HG02884 (cell line): ENCODE results near the gene PHF24.
"Not testable (repeated sequence)": the region's sequence is repeated elsewhere in the genome, so short reads cannot be mapped to it uniquely, and the experiment has no call there.

Source experiments
- ATAC-seq: cut with Tn5 transposase; IDR thresholded peaks from one replicate; pipeline ENCODE4 v1.9.1; 2021; ENCODE audit warnings: mild to moderate bottlenecking, moderate library complexity; ENCODE audit not compliant: unreplicated experiment

The PHF24 gene

DNA sequence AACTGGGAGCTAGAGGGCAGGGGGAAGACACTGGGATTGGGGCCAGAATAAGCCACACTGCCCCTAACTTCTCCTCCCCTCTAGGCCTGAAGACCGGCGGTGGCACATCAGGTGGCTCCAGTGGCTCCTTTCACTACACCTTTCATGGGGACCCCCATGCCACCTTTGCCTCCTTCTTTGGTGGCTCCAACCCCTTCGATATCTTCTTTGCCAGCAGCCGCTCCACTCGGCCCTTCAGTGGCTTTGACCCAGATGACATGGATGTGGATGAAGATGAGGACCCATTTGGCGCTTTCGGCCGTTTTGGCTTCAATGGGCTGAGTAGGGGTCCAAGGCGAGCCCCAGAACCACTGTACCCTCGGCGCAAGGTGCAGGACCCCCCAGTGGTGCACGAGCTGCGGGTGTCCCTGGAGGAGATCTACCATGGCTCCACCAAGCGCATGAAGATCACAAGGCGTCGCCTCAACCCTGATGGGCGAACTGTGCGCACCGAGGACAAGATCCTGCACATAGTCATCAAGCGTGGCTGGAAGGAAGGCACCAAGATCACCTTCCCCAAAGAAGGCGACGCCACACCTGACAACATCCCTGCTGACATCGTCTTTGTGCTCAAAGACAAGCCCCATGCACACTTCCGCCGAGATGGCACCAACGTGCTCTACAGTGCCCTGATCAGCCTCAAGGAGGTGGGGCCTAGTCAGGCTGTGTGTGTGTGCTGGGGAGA, 38.3 kb downstream of the PHF24 start:
- ATAC-seq = no peak

DNA sequence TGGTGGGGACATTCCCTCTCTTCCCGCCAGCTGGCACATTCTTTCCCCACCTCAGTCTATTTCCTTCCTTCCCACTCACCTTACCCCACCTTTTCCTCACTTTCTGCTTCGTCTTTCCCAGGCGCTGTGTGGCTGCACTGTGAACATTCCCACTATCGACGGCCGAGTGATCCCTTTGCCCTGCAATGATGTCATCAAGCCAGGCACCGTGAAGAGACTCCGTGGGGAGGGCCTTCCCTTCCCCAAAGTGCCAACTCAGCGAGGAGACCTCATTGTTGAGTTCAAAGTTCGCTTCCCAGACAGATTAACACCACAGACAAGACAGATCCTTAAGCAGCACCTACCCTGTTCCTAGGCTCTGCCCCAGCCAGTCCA, 38.8 kb downstream of the PHF24 start:
- no peak for ATAC-seq

DNA sequence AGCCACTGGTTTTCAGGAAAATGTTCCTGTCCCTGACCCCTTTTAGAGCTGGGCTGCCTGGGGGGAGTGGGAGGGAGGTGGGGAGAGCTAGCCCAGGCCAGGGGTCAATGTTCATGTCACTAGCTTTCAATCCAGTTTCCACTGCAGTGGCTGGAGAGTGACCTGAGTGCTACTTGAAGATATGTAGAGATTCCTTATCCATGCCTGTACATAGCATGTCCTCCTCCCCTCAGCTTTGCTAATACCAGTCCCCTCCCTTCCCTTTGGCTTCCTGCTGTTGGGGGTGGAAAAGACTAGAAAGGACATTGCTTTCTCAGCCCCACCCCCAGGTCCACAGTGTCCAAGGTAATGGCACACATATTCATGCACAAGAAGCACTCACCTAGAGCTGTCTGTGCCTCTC, 39.3 kb downstream of the PHF24 start:
- no peak for ATAC-seq

DNA sequence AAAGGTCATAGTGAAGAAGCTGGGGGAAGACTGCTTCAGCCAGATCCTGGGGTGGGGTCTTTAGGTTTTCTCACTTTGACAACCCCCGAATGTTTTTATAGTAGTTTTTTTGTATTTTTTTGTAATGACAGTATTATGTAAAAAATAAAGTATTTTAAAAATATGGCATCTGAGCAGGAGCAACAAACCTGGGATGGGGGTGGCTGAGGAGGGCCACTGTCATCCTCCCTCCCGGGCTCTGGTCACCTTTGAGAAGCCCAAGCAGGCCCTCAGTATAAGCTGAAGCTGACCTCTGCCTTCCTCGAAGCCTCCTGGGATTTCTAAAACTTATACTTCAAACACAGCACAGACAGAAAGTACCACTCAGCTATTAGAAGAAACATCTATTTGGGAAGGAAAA, 40.2 kb downstream of the PHF24 start:
- no peak for ATAC-seq

DNA sequence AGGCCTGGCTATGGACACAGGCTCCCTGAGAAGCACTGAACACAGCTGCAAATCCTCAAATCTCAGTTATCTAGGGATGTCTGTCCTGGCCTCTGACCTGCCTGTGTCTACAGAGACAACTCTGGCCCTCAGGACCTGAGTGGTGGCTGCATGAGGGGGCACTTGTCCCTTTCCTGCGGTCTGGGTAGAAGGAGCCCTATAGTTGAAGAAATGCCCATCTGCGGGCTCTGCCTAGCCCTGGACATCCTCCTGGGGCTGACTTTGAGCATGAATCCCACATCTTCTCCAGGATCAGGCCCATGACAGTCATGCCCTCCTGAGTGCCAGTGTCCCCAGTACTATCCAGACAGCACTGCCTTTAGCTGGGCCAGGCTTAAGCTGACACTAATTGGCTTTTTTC, 41.5 kb downstream of the PHF24 start:
- ATAC-seq = no peak

DNA sequence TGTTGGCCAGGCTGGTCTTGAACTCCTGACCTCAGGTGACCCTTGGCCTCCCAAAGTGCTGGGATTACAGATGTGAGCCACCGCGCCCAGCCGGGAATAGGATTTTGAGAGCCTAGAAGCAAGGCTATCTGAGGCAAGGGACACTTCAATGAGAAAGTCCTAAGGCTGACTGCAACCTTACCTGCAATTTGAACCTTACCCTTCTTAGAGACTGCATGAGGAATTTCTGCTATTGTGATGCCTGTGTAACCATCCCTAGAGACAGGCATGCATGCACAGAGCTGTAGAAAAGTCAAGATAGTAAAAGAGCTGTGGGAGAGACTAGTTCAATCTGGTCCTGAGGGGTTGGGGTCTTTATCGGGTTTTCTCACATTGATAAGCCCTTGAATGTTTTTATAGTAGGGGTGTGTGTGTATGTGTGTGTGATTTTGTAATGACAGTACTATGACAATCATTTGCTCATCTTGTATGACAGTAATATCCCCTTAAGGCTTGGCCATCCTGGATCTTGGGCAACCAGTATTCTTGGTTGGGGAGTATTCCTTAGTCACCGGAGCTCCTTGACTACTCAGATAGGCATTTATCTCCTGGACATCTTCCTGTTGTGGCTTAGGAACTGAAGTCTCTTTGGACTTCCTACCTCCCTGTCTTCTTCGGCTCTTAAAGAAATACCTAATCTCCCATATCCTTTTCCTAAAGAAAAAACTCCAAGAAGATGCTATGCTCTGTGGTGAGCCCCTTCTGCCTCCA, 42.6 kb downstream of the PHF24 start:
- ATAC-seq = no peak

DNA sequence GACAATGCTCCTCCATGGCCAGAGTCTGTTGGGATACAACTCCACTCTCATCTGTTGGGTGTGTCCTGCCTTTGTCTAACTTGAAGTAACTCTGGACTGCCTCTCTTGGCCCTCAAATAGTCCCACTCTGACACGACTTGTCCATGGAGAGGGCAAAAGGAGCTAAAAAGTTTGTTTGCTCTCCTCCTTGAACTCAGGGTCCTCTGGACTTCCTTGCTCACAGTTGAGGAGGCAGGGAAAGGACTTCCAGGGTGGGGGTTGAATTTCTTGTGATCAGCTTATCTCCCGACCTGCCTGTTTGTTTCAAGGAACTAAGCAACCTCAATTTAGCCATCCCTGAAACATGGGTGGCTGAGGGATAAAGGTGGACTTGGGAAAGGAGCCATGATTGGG, 43.2 kb downstream of the PHF24 start:
- ATAC-seq = no peak

DNA sequence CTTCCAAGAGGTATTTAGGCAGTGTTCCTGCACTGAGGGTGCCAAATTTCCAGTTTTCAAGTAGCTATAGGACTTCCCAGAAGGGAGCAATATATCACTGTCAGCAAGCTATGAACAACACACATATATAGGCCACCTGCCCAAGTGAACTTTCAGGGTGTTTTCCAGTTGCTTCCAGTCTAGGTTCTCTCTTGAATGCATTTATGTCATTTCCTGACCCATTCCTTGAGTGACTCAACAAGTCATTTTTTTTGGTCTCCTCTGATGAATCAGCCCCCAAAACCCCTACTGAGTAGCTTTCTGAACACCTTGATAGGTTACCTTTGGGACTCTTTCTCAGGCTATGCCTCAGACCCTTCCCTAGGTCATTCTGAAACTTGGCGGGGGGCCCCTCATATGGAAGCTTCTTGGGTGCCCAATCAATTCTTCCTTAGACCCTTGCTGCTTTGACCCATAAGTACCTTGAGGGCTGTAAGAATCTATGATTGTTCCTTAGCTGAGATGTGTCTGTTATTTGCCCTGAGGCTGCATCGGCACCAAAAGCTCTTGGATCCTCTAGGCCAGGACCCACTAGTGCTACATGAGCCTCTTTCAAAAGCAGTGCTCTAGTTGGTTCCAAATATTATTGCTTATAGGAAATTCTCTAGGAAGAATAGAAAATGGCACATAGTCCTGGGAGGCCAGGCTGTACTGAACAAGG, 43.9 kb downstream of the PHF24 start:
- ATAC-seq = no peak

DNA sequence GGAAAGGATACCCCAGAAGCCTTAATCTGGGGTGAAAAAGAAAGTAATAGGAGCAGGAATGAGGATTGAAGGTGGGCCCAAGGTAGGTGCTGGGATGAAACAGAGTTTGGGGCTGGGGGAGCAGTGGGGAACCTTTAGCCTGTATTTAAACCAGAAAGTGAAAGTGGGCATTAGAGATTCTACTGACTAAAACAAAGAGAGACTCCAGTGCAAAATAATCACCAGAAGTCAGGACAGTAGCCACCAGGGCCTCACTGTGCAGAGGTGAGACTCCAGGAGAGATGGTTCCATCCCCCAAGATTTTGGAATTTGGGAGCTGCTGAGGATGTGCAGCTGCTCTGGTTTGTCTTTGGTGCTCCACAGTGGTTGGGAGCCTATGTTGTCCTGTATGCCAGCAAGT, 44.5 kb downstream of the PHF24 start:
- no peak for ATAC-seq

DNA sequence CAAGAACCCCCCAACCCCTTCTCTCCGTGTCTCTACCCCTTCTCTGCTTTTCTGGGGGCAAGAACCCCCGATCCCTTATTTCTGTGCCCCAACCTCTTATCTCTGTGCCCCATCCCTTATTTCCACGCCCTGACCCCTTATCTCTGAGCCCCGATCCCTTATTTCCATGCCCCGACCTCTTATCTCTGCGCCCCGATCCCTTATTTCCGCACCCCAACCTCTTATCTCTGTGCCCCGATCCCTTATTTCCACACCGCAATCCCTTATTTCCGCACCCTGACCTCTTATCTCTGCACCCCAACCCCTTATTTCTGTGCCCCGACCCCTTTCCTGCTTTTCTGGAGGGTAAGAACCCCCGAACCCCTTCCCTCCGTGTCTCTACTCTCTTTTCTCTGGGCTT, 46.2 kb downstream of the PHF24 start:
- not testable (repeated sequence) for ATAC-seq

DNA sequence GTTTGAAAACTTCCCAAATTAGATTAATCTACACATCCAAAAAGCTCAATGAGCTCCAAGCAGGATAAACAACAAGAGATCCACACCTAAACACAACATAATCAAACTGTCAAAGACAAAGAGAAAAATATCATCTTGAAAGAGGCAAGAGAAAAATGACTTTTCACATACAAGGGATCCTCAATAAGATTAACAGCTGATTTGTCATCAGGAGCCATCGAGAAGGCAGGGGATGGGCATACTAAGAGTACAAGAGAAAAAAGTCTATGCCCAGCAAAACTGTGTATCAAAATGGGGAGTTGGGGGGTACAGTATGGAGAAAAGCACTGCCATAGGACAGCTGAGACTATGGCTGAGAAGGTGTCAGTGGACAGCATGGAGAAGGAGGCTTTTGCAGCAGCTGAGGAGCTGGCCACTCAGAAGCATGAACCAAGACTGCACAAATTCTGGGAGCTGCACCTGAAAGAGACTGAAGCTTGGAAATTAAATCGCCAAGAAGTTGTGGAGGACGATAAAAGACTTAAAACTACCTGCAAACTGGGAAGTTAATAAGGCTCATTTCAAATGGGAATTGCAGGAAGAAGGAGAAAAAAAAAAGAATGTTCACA, 52.4 kb downstream of the PHF24 start:
- no peak for ATAC-seq

DNA sequence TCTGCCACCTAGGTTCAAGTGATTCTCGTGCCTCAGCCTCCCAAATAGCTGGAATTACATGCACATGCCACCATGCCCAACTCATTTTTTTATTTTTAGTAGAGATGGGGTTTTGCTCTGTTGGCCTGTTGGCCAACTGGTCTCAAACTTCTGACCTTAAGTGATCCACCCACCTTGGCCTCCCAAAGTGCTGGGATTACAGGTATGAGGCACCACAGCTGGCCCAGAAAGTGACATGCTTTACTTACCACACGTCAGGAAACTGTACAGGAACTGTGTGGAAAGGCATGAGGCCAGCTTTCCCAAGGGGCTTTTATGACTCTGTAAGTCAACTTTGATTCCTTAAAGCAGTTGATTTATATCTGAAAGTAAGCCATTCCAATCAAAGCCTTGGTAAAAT, 56.4 kb downstream of the PHF24 start:
- ATAC-seq = no peak

DNA sequence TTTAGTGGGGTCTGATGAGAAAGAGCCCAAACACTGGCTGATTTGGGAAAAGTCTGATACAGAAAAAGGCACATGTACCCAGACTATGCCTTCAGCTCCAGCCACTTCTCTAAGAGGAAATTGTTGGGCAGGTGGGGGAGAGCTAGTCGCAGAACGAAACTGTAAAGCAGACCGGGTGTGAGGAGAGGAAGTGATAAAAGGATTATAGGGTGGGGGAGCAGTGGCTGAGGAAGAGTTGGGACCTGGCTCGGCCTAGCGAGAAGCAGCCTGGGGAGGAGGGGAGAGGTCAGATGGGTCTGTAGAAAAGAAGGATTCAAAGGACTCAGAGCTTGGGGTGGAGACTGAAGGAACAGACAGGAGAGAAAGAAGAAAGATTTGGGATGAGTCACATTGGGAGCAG, 65.4 kb downstream of the PHF24 start:
- ATAC-seq = not testable (repeated sequence)

DNA sequence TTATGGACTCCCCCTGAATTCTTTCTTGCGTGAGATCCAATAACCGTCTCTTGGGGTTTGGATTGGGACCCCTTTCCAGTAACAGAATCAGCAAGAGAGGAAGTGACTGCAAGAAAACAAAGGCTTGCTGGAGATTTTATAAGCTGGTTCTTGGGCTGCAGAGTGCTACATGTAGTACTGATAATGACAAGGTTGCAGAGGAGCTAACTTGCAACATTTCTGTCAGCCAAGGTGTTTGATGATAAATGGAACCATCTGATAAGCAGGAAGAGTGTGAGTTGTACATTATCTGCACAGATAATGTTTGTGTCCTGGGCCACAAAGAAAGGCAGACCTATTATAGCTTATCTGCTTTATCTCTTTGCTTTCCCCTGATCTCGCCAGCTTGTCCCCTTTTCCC, 68.6 kb downstream of the PHF24 start:
- ATAC-seq = no peak

DNA sequence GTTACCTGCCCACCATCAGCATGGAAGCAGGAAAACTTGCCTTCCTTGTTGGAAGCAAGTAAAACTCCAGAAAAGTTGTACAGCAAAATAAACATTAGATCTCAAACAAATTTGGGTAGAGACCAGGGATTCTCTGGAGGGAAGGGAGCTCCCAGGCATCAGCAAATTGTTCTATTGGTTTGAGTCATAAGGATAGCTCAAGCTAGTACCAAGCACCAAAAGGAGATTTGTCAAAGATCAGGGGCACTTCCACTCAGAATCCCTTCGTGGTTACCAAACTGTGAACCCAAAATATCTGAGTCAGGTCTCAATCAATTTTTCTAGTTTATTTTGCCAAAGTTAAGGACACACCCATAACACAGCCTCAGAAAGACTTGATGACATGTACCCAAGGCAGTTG, 69.3 kb downstream of the PHF24 start:
- ATAC-seq = no peak

DNA sequence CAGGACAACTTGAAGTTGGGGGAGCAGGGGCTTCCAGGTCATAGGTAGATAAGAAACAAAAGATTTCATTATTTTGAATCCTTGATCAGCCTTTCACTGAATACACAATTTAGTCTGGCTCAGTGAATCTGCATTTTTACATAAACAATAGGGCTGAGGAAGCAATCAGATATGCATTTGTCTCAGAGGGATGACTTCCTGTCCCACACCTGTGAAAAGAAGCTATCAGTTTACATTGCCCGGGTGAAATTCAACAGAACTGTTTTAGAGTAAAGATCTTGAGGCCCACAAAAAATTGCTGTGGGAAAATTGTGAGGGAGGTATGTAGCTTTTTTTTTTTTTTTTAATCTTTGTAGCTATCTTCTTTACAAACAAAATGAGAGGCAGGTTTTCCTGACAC, 69.8 kb downstream of the PHF24 start:
- ATAC-seq = no peak

DNA sequence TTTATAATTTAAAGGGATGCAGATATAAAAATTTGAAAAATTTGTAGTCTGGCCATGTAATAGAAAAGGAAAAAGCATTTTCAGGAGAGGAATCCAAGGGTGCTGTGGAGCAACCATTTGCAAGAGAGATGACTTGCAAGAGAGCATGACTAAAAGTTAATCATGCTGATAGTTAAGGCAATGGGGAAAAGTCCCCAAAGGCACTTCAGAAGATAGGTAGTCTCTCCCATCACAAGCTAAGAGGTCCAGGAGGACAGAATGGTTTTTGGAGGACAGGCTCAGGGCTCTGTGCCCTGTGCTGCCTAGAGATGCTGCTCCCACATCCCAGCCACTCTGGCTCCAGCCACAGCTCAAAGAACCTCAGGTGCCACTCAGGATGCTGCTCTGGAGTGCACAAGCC, 70.3 kb downstream of the PHF24 start:
- ATAC-seq = no peak

DNA sequence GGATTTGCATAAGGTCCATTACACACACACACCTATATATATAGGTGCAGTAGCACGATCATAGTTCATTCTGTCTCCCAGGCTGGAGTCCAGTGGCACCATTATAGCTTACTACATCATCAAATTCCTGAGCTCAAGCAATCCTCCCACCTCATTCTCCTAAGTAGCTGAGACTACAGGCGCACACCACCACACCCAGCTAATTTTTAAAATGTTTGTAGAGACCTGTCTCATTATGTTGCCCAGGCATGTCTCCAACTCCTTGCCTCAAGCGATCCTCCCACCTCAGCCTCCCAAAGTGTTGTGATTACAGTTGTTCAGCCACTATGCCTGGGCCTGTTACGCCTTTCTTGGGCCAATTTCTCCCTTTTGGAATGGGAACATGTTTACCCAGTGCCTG, 71.2 kb downstream of the PHF24 start:
- no peak for ATAC-seq

DNA sequence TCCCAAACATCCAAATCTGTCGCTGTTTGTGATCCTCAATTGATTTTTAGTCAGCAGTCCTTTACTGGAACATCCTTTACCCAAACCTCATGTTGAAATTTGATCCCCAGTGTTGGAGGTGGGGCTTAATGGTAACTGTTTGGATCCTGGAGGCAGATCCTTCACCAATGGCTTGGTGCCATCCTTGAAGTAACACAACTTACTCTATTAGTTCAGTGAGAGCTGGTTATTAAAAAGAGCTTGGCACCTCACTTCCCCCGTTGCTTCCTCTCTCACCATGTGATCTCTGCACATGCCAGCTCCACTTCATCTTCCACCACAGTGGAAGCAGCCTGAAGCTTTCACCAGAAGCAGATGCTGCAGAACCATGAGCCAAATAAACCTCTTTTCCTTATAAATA, 71.8 kb downstream of the PHF24 start:
- no peak for ATAC-seq
